A172 (cell line): ENCODE data around the gene RBAK. TPM values are rescaled to one million over a fixed set of nuclear protein-coding genes. Genes with fewer than 3 reads are reported as not detected.
"Not testable (repeated sequence)": the region's sequence is repeated elsewhere in the genome, so short reads cannot be mapped to it uniquely, and the experiment has no call there.

Source experiments
- DNase-seq: peaks from one replicate; pipeline ENCODE4 v3.0.0-alpha.2; 2015; ENCODE audit warnings: low spot score
- total RNA-seq: library from RNA; depleted of rRNA; stranded (reverse); fragments of >200 nt; shearing (Covaris generic); gene quantifications from 2 replicates; pipeline ENCODE4 v1.2.3, GENCODE V29; 2014; rRNA removed

RBAK gene
- total RNA-seq, result 12.4 and 14.2 TPM in 2 replicates

GRCh38 chr7:5045558-5046396 lies at the start of gene RBAK:
RBAK (plus strand) TSS chr7:5045860; CDS start chr7:5048077, 2,217 bp downstream.
- peak; percentile 93 for DNase-seq

DNA sequence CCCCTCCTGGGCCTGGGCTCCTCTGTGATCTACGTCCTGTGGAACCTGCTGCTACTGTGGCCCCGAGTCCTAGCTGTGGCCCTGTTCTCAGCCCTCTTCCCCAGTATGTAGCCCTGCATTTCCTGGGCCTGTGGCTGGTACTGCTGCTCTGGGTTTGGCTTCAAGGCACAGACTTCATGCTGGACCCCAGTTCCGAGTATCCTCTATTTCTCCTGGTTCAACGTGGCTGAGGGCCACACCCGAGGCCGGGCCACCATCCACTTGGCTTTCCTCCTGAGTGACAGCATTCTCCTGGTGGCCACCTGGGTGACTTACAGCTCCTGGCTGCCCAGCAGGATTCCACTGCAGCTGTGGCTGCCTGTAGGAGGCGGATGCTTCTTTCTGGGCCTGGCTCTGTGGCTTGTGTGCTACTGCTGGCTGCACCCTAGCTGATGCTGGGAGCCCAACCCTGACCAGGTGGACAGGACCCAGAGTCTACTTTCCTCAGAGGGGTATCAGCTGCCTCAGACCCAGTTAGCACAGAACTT lies 48.9 kb upstream of the RBAK start:
- DNase-seq, result no peak

DNA sequence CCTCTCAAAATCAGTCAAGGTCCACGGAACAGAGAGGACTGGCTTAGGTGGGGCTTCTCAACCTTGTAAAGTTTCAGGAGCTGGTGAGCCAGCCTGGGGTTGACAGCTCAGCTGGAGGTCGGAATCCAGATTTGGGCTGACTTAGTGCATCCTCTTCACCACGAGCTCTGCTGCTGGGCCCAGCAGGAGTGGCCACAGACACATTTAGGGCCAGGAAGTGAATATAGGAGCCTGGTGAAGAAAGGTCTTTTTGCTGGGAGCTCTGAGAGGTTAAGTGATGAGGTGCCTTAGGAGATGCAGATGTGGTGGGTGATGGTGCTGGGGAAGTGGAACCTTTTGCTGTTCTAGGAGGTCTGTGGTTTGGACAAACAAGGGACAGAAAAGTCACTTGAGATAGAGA lies 47.4 kb upstream of the RBAK start:
- DNase-seq, result no peak

- DNase-seq, result no peak
Measured at GRCh38 chr7:4998910-4999309, 46.8 kb upstream of the RBAK start.

DNA sequence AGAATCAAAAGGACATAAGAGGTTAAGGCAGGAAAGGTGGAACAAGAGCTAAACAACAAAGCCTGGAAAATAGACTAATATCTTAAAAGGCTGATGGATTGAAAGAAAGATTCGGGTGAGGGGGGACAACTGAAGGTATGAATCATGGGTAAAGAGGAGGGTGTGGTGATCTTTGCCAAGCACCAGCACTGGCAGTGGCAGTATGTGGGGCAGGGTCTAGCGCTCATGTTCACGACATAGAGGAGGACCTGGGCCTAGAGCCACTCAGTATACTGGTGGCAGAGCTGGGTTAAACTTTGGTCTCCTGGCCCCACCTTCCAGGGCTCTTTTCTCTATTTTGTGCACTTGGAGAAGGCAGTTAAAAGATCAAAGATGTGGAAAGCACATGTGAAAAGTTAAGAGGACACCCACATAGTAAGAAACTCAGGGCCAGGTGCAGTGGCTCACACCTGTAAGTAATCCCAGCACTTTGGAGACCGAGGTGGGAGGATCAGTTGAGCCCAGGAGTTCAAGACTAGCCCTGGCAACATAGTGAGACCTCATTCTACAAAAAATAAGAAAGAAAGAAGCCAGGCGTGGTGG lies 46.2 kb upstream of the RBAK start:
- DNase-seq, result no peak

- no peak for DNase-seq
Measured at GRCh38 chr7:5001003-5001402, 44.7 kb upstream of the RBAK start.

DNA sequence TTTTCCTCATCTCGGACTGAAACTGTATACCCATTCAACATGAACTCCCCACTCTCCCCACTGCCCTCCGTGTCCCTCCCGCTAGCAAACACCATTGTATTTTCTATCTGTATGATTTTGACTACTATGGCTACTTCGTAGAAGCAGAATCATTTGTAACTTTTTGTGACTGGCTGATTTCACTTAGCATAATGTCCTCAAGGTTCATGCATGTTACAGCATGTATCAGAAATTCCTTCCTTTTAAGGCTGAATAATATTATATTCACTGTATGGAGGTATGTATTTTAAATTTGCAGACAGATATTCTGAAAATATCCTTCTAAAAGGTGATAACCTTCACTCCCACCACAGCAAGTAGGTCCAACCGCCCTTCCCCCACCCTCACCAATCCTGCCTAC lies 43.7 kb upstream of the RBAK start:
- DNase-seq, result no peak

GRCh38 chr7:5005066-5005465 lies 40.6 kb upstream of the RBAK start:
- no peak for DNase-seq

DNA sequence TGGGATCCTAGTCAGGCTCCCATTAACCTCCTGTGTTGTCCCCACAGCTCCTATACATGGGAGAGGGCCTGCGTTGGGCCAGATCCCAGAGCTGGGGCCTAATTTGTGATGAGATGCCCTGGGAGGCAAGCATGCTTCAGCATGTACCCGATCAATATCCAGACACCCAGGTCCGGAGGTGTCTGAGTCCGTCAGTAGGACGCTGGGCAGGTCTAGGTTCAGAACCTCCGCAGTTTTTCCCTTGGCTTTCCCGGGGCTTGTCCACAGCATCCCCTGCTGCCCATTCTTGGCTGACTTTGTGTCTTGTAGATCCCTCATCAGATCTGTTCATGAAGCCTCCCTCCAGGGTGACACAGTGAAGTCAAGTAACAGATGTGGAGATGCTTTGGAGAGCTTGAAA lies 32.7 kb upstream of the RBAK start:
- DNase-seq, result no peak

- not testable (repeated sequence) for DNase-seq
Measured at GRCh38 chr7:5015936-5016335, 29.7 kb upstream of the RBAK start.

- not testable (repeated sequence) for DNase-seq
Measured at GRCh38 chr7:5017626-5018025, 28.0 kb upstream of the RBAK start.

DNA sequence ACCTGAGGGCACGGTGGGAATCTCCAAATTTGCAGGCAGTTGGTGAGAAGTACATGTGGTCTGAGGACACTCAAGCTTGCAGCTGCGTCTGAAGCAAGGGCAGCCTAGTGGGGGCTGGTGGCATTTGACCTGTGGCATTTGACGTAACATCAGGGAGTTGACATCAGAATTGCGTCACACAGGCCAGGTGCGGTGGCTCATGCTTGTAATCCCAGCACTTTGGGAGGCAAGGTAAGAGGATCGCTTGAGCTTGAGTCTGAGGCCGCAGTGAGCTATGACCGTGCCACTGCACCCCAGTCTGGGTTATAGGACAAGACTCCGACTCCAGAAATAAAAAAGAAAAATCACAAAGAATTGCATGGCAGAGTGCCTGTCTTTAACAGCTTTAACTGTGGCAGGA lies 25.6 kb upstream of the RBAK start:
- DNase-seq, result no peak

GRCh38 chr7:5020976-5021550 lies 24.6 kb upstream of the RBAK start:
- not testable (repeated sequence) for DNase-seq

DNA sequence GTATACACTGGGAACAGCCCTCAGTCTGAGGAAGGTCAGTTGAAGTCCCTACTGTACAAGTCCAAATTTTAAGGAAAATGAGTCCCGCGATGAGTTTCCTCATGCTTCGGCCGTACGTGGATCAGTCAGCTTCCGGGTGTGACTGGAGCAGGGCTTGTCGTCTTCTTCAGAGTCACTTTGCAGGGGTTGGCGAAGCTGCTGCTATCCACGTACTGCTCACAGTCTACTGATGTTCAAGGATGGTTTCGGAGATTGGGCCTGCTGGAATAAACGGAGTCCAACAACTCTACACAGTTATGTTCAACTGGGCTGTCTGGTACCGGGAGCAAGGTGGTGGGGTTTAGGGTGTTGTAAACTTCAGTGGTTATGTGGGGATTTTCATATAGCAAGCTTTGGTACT lies 22.0 kb upstream of the RBAK start:
- DNase-seq, result not testable (repeated sequence)

- DNase-seq, result peak; percentile 73
Measured at GRCh38 chr7:5027796-5028410, 17.8 kb upstream of the RBAK start.

DNA sequence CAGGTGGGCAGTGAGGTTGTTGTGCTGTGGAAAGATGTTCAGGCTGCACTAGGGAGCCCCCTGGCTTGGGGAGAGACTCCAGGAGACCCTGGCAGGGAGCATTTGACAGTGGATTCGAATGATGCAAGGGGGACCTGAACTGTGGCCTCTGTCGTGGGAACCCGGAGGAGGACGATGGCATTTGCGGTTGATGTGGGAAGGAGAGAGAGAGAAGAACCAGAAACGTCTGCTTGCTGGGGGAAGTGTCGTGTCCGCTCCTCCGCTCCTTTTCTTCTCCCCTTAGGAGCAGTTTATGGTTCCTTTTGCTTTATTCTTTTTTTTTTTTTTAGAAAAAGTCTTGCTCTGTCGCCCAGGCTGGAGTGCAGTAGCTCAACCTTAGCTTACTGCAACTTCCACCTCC lies 12.5 kb upstream of the RBAK start:
- not testable (repeated sequence) for DNase-seq

DNA sequence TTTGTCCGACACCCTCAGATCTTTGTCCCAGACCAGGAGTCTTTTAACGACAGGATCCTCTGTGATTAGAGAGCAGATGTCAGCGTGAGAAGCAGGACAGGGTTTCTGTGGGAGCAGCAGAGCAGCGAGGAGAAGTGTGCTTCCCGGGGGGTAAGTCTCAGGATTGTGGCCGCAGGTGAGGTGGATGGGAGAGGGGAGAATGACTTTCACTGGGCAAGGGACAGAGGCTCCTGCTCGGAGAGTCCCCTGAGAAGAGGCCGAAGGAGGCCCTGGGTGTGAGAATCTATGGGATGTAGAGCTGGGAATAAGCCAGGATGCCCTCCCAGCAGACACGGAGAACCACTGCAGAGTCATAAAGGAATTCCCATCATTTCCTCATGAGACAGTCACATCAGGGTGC lies 10.4 kb upstream of the RBAK start:
- no peak for DNase-seq

GRCh38 chr7:5036446-5036845 lies 9.2 kb upstream of the RBAK start:
- no peak for DNase-seq

GRCh38 chr7:5041047-5041446 lies 4.6 kb upstream of the RBAK start:
- DNase-seq, result no peak

- no peak for DNase-seq
Measured at GRCh38 chr7:5043661-5044060, 2.0 kb upstream of the RBAK start.

GRCh38 chr7:5046397-5046732 lies 705 bp downstream of the RBAK start:
- DNase-seq, result peak; percentile 10

- DNase-seq, result not testable (repeated sequence)
Measured at GRCh38 chr7:5047127-5047526, 1.5 kb downstream of the RBAK start.
